IMR-90 (cell line): ENCODE results near the gene TMPRSS15. TPM values are rescaled to one million over a fixed set of nuclear protein-coding genes. Genes with fewer than 3 reads are reported as not detected.

Source experiments
- ATAC-seq: fragments of 200-7000 bp; cut with Tn5 transposase; 2 replicates; pipeline ENCODE4 v1.9.1; 2020; ENCODE audit warnings: low read depth, mild to moderate bottlenecking, moderate library complexity
- BruUV-seq: library from RNA; stranded (reverse); fragments of 400-500 nt; replicated peaks from 2 replicates; lab custom pipeline; 2021; lab: Mats Ljungman, UMichigan
- CTCF ChIA-PET: fragments of 300-600 bp; formaldehyde crosslinking; extraction: SDS; loops from one replicate; lab custom pipeline; 2021; ENCODE audit warnings: antibody characterized with exemption; lab: Yijun Ruan, JAX
- POLR2A ChIA-PET: fragments of 300-600 bp; sonication (Branson Sonifier 250); formaldehyde crosslinking; loops from one replicate; lab custom pipeline; 2022; ENCODE audit warnings: antibody characterized with exemption; ENCODE audit not compliant: unreplicated experiment; lab: Charles Lee
- DNase-seq: peaks from one replicate; pipeline ENCODE4 v3.0.0; 2013
- H2AFZ ChIP-seq: replicated peaks from 2 replicates; pipeline ENCODE3; 2013; ENCODE audit warnings: low read length, mild to moderate bottlenecking; ENCODE audit not compliant: poor library complexity
- H2AK5ac ChIP-seq: 2 replicates; pipeline ENCODE4 v1.6.1; 2013; ENCODE audit warnings: low read depth, low read length, inconsistent platforms
- H2AK9ac ChIP-seq: replicated peaks from 2 replicates; pipeline ENCODE3; 2013; ENCODE audit warnings: mild to moderate bottlenecking, low read depth, low read length, moderate library complexity; ENCODE audit not compliant: poor library complexity
- H2BK120ac ChIP-seq: 2 replicates; pipeline ENCODE4 v1.6.1; 2013; ENCODE audit warnings: low read depth, low read length, inconsistent platforms
- H2BK15ac ChIP-seq: 3 replicates; pipeline ENCODE4 v1.6.1; 2013; ENCODE audit warnings: low read depth, low read length, inconsistent platforms
- H2BK20ac ChIP-seq: 2 replicates; pipeline ENCODE4 v1.6.1; 2013; ENCODE audit warnings: low read depth, mild to moderate bottlenecking, inconsistent platforms, low read length, moderate library complexity
- H2BK5ac ChIP-seq: 2 replicates; pipeline ENCODE4 v1.6.1; 2013; ENCODE audit warnings: mild to moderate bottlenecking, low read depth, low read length, inconsistent platforms; ENCODE audit not compliant: poor library complexity, severe bottlenecking
- H3K14ac ChIP-seq: replicated peaks from 2 replicates; pipeline ENCODE4 v1.6.1; 2013; ENCODE audit warnings: low read depth, low read length, inconsistent platforms
- H3K18ac ChIP-seq: 2 replicates; pipeline ENCODE4 v1.6.1; 2013; ENCODE audit warnings: low read depth, low read length, control low read depth
- H3K23ac ChIP-seq: 2 replicates; pipeline ENCODE4 v1.6.1; 2013; ENCODE audit warnings: low read depth, low read length, inconsistent platforms
- H3K27ac ChIP-seq: 2 replicates; pipeline ENCODE4 v1.5.1; 2013; ENCODE audit warnings: mild to moderate bottlenecking, control low read depth, low read length; ENCODE audit not compliant: insufficient read depth
- H3K27me3 ChIP-seq: 2 replicates; pipeline ENCODE4 v1.6.1; 2013; ENCODE audit warnings: low read length; ENCODE audit not compliant: control insufficient read depth, insufficient read depth
- H3K36me3 ChIP-seq: 2 replicates; pipeline ENCODE4 v1.6.1; 2013; ENCODE audit warnings: low read length, mixed read lengths; ENCODE audit not compliant: control insufficient read depth, insufficient read depth
- H3K4ac ChIP-seq: 2 replicates; pipeline ENCODE4 v1.6.1; 2013; ENCODE audit warnings: low read depth, low read length, inconsistent platforms
- H3K4me1 ChIP-seq: 2 replicates; pipeline ENCODE4 v1.6.1; 2013; ENCODE audit warnings: low read length, mixed read lengths; ENCODE audit not compliant: control insufficient read depth, insufficient read depth
- H3K4me2 ChIP-seq: 2 replicates; pipeline ENCODE4 v1.6.1; 2013; ENCODE audit warnings: low read depth, mild to moderate bottlenecking, control low read depth, low read length, moderate library complexity
- H3K4me3 ChIP-seq: 2 replicates; pipeline ENCODE4 v1.5.1; 2013; ENCODE audit warnings: low read depth, mild to moderate bottlenecking, control low read depth, low read length, moderate library complexity; ENCODE audit not compliant: insufficient read depth
- H3K56ac ChIP-seq: 2 replicates; pipeline ENCODE4 v1.6.1; 2013; ENCODE audit warnings: low read length, inconsistent platforms; ENCODE audit not compliant: insufficient read depth; ENCODE audit errors: extremely low read depth
- H3K79me1 ChIP-seq, 2 experiments: 2 replicates each; pipeline ENCODE4 v1.6.1; 2013; ENCODE audit warnings: low read length in 2 of 2, inconsistent platforms in 1 of 2, low read depth in 1 of 2
- H3K9ac ChIP-seq: 2 replicates; pipeline ENCODE4 v1.6.1; 2013; ENCODE audit warnings: low read depth, low read length, control low read depth
- H3K9me1 ChIP-seq: 2 replicates; pipeline ENCODE4 v1.6.1; 2013; ENCODE audit warnings: low read length, inconsistent platforms; ENCODE audit not compliant: insufficient read depth
- H3K9me3 ChIP-seq: 2 replicates; pipeline ENCODE4 v1.6.1; 2013; ENCODE audit warnings: low read length; ENCODE audit not compliant: control insufficient read depth, insufficient read depth
- H4K20me1 ChIP-seq: 2 replicates; pipeline ENCODE4 v1.6.1; 2013; ENCODE audit warnings: low read length, inconsistent platforms; ENCODE audit not compliant: insufficient read depth
- H4K5ac ChIP-seq: 2 replicates; pipeline ENCODE4 v1.6.1; 2013; ENCODE audit warnings: mild to moderate bottlenecking, low read depth, low read length, control low read depth
- H4K8ac ChIP-seq, 2 experiments: 2 replicates each; pipeline ENCODE4 v1.6.1; 2013; ENCODE audit warnings: low read depth in 2 of 2, low read length in 2 of 2, control low read depth in 1 of 2, inconsistent platforms in 1 of 2
- H4K91ac ChIP-seq: 2 replicates; pipeline ENCODE4 v1.6.1; 2013; ENCODE audit warnings: low read depth, low read length, inconsistent platforms; ENCODE audit not compliant: insufficient read depth
- BHLHE40 ChIP-seq: fragments of 150-350 bp; IDR thresholded peaks from 2 replicates; pipeline ENCODE4 v1.6.1; 2016; ENCODE audit warnings: mild to moderate bottlenecking, low read depth, low read length
- CEBPB ChIP-seq: IDR thresholded peaks from 2 replicates; pipeline ENCODE4 v1.6.1; 2012; ENCODE audit warnings: low read depth, low read length, improper control_type of control experiment
- MAFK ChIP-seq: IDR thresholded peaks from 2 replicates; pipeline ENCODE4 v1.6.1; 2012; ENCODE audit warnings: low read depth, low read length, improper control_type of control experiment
- MXI1 ChIP-seq: IDR thresholded peaks from 2 replicates; pipeline ENCODE4 v1.6.1; 2012; ENCODE audit warnings: low read depth, mild to moderate bottlenecking, low read length, moderate library complexity, borderline replicate concordance
- NFE2L2 ChIP-seq: fragments of 150-350 bp; IDR thresholded peaks from 2 replicates; pipeline ENCODE4 v1.6.1; 2016; ENCODE audit warnings: low read depth, mild to moderate bottlenecking, low read length
- POLR2A ChIP-seq: IDR thresholded peaks from 2 replicates; pipeline ENCODE4 v1.6.1; 2012; ENCODE audit warnings: mild to moderate bottlenecking, low read depth, low read length
- RAD21 ChIP-seq: IDR thresholded peaks from 2 replicates; pipeline ENCODE4 v1.6.1; 2012; ENCODE audit warnings: low read length, improper control_type of control experiment
- RFX5 ChIP-seq: IDR thresholded peaks from 2 replicates; pipeline ENCODE4 v1.8.0; 2012; ENCODE audit warnings: low read depth, mild to moderate bottlenecking, low read length, moderate library complexity
- WGBS, 2 experiments: methylation state at CpG; one replicate each; pipeline versions ENCODE4 v1.1.5 to v1.1.7; 2013; ENCODE audit warnings: missing lambda C conversion rate in 2 of 2; ENCODE audit not compliant: insufficient read length in 1 of 2; ENCODE audit errors: extremely low coverage in 2 of 2; 5-methylcytosine and 5-hydroxymethylcytosine counted together
- dilution Hi-C: fragments of 300-500 bp; cut with HindIII; formaldehyde crosslinking; loops from one replicate; pipeline ENCODE4 v1.14.3; 2018; ENCODE audit warnings: low sequenced_read_pairs; ENCODE audit not compliant: unreplicated experiment
- in situ Hi-C: fragments of 300-500 bp; cut with MboI; formaldehyde crosslinking; loops from 3 replicates; pipeline ENCODE4 v1.14.3; 2019; ENCODE audit warnings: low sequenced_read_pairs, inconsistent platforms, mixed read lengths
- intact Hi-C: fragments of 100-400 bp; cut with micrococcal nuclease; formaldehyde crosslinking; loops from 2 replicates; pipeline ENCODE4 v1.10.0; 2022
- polyA plus RNA-seq, 3 experiments: library from polyadenylated mRNA; depleted of rRNA; stranded (reverse); fragments of >200 nt; gene quantifications; 2 replicates each; pipeline ENCODE4 v1.2.3, GENCODE V29; 2012; ENCODE audit warnings: low replicate concordance in 1 of 3
- total RNA-seq: library from RNA; depleted of rRNA; stranded (reverse); fragments of >200 nt; gene quantifications from 2 replicates; pipeline ENCODE4 v1.2.3, GENCODE V29; 2012
- TF ChIP-seq, protein P1 (sequence below): fragments of 150-350 bp; IDR thresholded peaks from 2 replicates; pipeline ENCODE4 v1.6.1; 2016; ENCODE audit warnings: low read depth, mild to moderate bottlenecking, low read length, moderate library complexity, borderline replicate concordance

TMPRSS15 gene
- total and polyA plus RNA-seq, 2 of the 4 experiments (the other 2 are of a cell fraction), result not detected

DNA sequence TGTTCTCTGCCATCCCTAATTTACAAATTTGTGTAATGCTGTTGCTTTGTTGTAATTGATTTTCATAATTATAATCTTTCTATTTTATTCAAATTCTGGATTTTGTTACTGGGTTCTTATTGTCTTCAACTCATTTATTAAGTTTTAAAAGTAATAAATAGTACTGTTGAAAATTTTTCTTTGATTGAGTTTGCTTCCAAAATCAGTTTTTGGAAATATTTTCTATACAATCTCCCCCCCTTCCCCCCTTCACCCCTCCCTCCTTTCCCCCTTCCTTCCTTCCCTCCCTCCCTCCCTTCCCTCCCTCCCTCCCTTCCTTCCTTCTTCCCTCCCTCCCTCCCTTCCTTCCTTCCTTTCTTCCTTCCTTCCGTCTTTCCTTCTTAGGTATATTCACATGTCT, 6.0 kb upstream of the TMPRSS15 start:
- DNase-seq (no peak), ATAC-seq (no peak)
- H2BK120ac ChIP-seq, result no peak overlapping the region
- no peak overlapping the region for H3K4ac ChIP-seq
- no TSS peak for BruUV-seq
- H2BK15ac ChIP-seq, result no peak overlapping the region
- H3K4me3 ChIP-seq, result no peak overlapping the region
- no peak overlapping the region for H2AK5ac ChIP-seq
- no CpG with 5 or more reads among the region's 1 CpG for WGBS, 2 experiments
- dilution Hi-C loops, result no loop called here
- H3K27ac ChIP-seq, result no peak overlapping the region
- H3K79me1 ChIP-seq, result no peaks in the 10 kb centered on the region
- H2AK9ac ChIP-seq, result no peak overlapping the region
- H4K91ac ChIP-seq, result no peak overlapping the region
- no peak overlapping the region for H4K8ac ChIP-seq
- no peak overlapping the region for H3K4me2 ChIP-seq
- CTCF ChIA-PET, result interaction anchor here (0.6 kb wide), 1 partner anchor 433 kb away, joined by 3 read pairs; no protein-coding TSS in a partner anchor
- H2AFZ ChIP-seq, result no peak overlapping the region
- in situ Hi-C loops, result no loop called here
- TF ChIP-seq CEBPB (no peak), NFE2L2 (no peak), RFX5 (no peak), RAD21 (no peak), MAFK (no peak), BHLHE40 (no peak), POLR2A (no peak), MXI1 (no peak)
- TF ChIP-seq, protein P1, sequence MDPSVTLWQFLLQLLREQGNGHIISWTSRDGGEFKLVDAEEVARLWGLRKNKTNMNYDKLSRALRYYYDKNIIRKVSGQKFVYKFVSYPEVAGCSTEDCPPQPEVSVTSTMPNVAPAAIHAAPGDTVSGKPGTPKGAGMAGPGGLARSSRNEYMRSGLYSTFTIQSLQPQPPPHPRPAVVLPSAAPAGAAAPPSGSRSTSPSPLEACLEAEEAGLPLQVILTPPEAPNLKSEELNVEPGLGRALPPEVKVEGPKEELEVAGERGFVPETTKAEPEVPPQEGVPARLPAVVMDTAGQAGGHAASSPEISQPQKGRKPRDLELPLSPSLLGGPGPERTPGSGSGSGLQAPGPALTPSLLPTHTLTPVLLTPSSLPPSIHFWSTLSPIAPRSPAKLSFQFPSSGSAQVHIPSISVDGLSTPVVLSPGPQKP, result no peak
- H3K36me3 ChIP-seq, result no peaks in the 10 kb centered on the region
- no peaks in the 10 kb centered on the region for H3K27me3 ChIP-seq
- no peak overlapping the region for H3K9ac ChIP-seq
- intact Hi-C loops, result no loop called here
- H2BK20ac ChIP-seq, result no peak overlapping the region
- no peak overlapping the region for H4K5ac ChIP-seq
- no peak overlapping the region for H3K18ac ChIP-seq
- H3K56ac ChIP-seq, result no peak overlapping the region
- H3K4me1 ChIP-seq, result no peaks in the 10 kb centered on the region
- POLR2A ChIA-PET, result no interaction called here
- no peaks in the 10 kb centered on the region for H4K20me1 ChIP-seq
- H3K23ac ChIP-seq, result no peak overlapping the region
- H2BK5ac ChIP-seq, result no peak overlapping the region
- H3K14ac ChIP-seq, result no peak overlapping the region
- no peaks in the 10 kb centered on the region for H3K9me1 ChIP-seq
- H3K9me3 ChIP-seq, result peaks cover 2% of the 10 kb centered on the region; the same call in 1 of the 2 replicates
